PC-3 (cell line): ENCODE measurements around the gene GINS2. TPM values are rescaled to one million over a fixed set of nuclear protein-coding genes. Genes with fewer than 3 reads are reported as not detected.

ENCODE experiments used
- ATAC-seq: fragments of 200-7000 bp; cut with Tn5 transposase; 2 replicates; pipeline ENCODE4 v1.9.1; 2020; ENCODE audit warnings: mild to moderate bottlenecking, moderate library complexity
- BruUV-seq: library from RNA; stranded (reverse); fragments of 400-500 nt; replicated peaks from 2 replicates; lab custom pipeline; 2021; lab: Mats Ljungman, UMichigan
- CTCF ChIA-PET: fragments of 300-600 bp; sonication (Branson Sonifier 250); formaldehyde crosslinking; loops from one replicate; lab custom pipeline; 2022; ENCODE audit warnings: antibody characterized with exemption; lab: Charles Lee
- POLR2A ChIA-PET: fragments of 300-600 bp; sonication (Branson Sonifier 250); formaldehyde crosslinking; loops from one replicate; lab custom pipeline; 2022; ENCODE audit warnings: antibody characterized with exemption; ENCODE audit not compliant: unreplicated experiment; lab: Charles Lee
- DNase-seq: peaks from one replicate; pipeline ENCODE4 v3.0.0-alpha.2; 2015
- H2AFZ ChIP-seq: fragments of 300-600 bp; sonication (generic); 2 replicates; pipeline ENCODE4 v1.6.0; 2016; ENCODE audit warnings: antibody characterized with exemption, low read length
- H3F3A ChIP-seq: fragments of 300-600 bp; sonication (generic); one replicate; pipeline ENCODE4 v1.6.0; 2017; ENCODE audit warnings: antibody characterized with exemption, low read length, control low read depth, mild to moderate bottlenecking; ENCODE audit not compliant: unreplicated experiment
- H3K27ac ChIP-seq: fragments of 300-600 bp; sonication (generic); 2 replicates; pipeline ENCODE4 v1.5.1; 2016; ENCODE audit warnings: mild to moderate bottlenecking, low read length
- H3K27me3 ChIP-seq: fragments of 300-600 bp; sonication (generic); 2 replicates; pipeline ENCODE4 v1.6.1; 2016; ENCODE audit warnings: low read length, mixed read lengths
- H3K36me3 ChIP-seq: fragments of 300-600 bp; sonication (generic); 2 replicates; pipeline ENCODE4 v1.6.1; 2016; ENCODE audit warnings: low read depth, mixed run types, low read length, mixed read lengths
- H3K4me1 ChIP-seq: fragments of 300-600 bp; sonication (generic); 2 replicates; pipeline ENCODE4 v1.5.1; 2016; ENCODE audit warnings: low read length; ENCODE audit not compliant: insufficient read depth
- H3K4me2 ChIP-seq: fragments of 300-600 bp; sonication (generic); 2 replicates; pipeline ENCODE4 v1.6.0; 2016; ENCODE audit warnings: low read length
- H3K4me3 ChIP-seq: fragments of 300-600 bp; sonication (generic); 2 replicates; pipeline ENCODE4 v1.5.1; 2016; ENCODE audit warnings: mild to moderate bottlenecking, low read length, mixed read lengths
- H3K79me2 ChIP-seq: fragments of 300-600 bp; sonication (generic); 2 replicates; pipeline ENCODE4 v1.6.1; 2017; ENCODE audit warnings: low read length, mixed read lengths
- H3K9ac ChIP-seq: fragments of 300-600 bp; sonication (generic); 2 replicates; pipeline ENCODE4 v1.6.0; 2016; ENCODE audit warnings: mild to moderate bottlenecking, low read length
- H3K9me2 ChIP-seq: fragments of 300-600 bp; sonication (generic); replicated peaks from 2 replicates; pipeline ENCODE4 v1.6.1; 2016; ENCODE audit warnings: mixed run types, low read length, mixed read lengths
- H3K9me3 ChIP-seq: fragments of 300-600 bp; sonication (generic); 2 replicates; pipeline ENCODE4 v1.6.1; 2016; ENCODE audit warnings: low read length, mixed read lengths
- H4K20me1 ChIP-seq: fragments of 300-600 bp; sonication (generic); 2 replicates; pipeline ENCODE4 v1.6.1; 2016; ENCODE audit warnings: low read length, mixed read lengths
- CTCF ChIP-seq: fragments of 300-600 bp; sonication (generic); conservative IDR thresholded peaks from 2 replicates; pipeline ENCODE4 v1.5.1; 2017; ENCODE audit warnings: antibody characterized with exemption, low read depth, mild to moderate bottlenecking, low read length
- EZH2 ChIP-seq: fragments of 300-600 bp; sonication (generic); IDR thresholded peaks from one replicate; pipeline ENCODE4 v1.6.1; 2017; ENCODE audit warnings: antibody characterized with exemption, mild to moderate bottlenecking, low read length; ENCODE audit not compliant: unreplicated experiment
- EZH2phosphoT487 ChIP-seq: fragments of 300-600 bp; sonication (generic); IDR thresholded peaks from 2 replicates; pipeline ENCODE4 v1.6.1; 2018; ENCODE audit warnings: mild to moderate bottlenecking, antibody characterized with exemption, low read length, borderline replicate concordance
- intact Hi-C: fragments of 100-400 bp; cut with micrococcal nuclease; formaldehyde crosslinking; loops from 2 replicates; pipeline ENCODE4 v1.9.0; 2023
- total RNA-seq: library from RNA; depleted of rRNA; stranded (reverse); fragments of >200 nt; gene quantifications from 2 replicates; pipeline ENCODE4 v1.2.3, GENCODE V29; 2014

GINS2 gene
- total RNA-seq, 1 experiment from 2014 or later, result 28.7 TPM

- no peaks in the 10 kb centered on the region for H3K4me1 ChIP-seq
- no peak overlapping the region for H3K27ac ChIP-seq
- ATAC-seq (no peak), DNase-seq (no peak)
- no peak overlapping the region for H2AFZ ChIP-seq
- H4K20me1 ChIP-seq, result no peaks in the 10 kb centered on the region
- H3F3A ChIP-seq, result no peaks in the 10 kb centered on the region
- no peaks in the 10 kb centered on the region for H3K9me2 ChIP-seq
- no peak for TF ChIP-seq EZH2phosphoT487
- TF ChIP-seq EZH2, result no peak
- TF ChIP-seq CTCF, result no peak
- no peaks in the 10 kb centered on the region for H3K9me3 ChIP-seq
- no peak overlapping the region for H3K4me3 ChIP-seq
- no TSS peak for BruUV-seq
- H3K4me2 ChIP-seq, result no peak overlapping the region
- H3K79me2 ChIP-seq, result peaks cover 61% of the 10 kb centered on the region
- H3K36me3 ChIP-seq, result no peaks in the 10 kb centered on the region
- no peak overlapping the region for H3K9ac ChIP-seq
- POLR2A ChIA-PET, result no interaction called here
- intact Hi-C loops, result no loop called here
- CTCF ChIA-PET, result no interaction called here
- H3K27me3 ChIP-seq, result no peaks in the 10 kb centered on the region
Observed at GRCh38 chr16:85638695-85639409, 49.9 kb downstream of the GINS2 start.

GRCh38 chr16:85637808-85638647 is 50.7 kb downstream of the GINS2 start:
- no peak overlapping the region for H3K9ac ChIP-seq
- H3K9me3 ChIP-seq, result no peaks in the 10 kb centered on the region
- no peak for TF ChIP-seq EZH2
- no peak for TF ChIP-seq CTCF
- TF ChIP-seq EZH2phosphoT487, result no peak
- H3K79me2 ChIP-seq, result peaks cover 56% of the 10 kb centered on the region
- intact Hi-C loops, result no loop called here
- H3K4me3 ChIP-seq, result no peak overlapping the region
- H4K20me1 ChIP-seq, result no peaks in the 10 kb centered on the region
- no peak overlapping the region for H2AFZ ChIP-seq
- CTCF ChIA-PET, result no interaction called here
- DNase-seq (no peak), ATAC-seq (peak; percentile 55; the same call in 1 of the 2 replicates)
- no peak overlapping the region for H3K4me2 ChIP-seq
- H3K36me3 ChIP-seq, result no peaks in the 10 kb centered on the region
- H3K27ac ChIP-seq, result no peak overlapping the region
- H3F3A ChIP-seq, result no peaks in the 10 kb centered on the region
- H3K27me3 ChIP-seq, result no peaks in the 10 kb centered on the region
- no peaks in the 10 kb centered on the region for H3K9me2 ChIP-seq
- H3K4me1 ChIP-seq, result no peaks in the 10 kb centered on the region
- POLR2A ChIA-PET, result no interaction called here
- BruUV-seq, result no TSS peak
